Measurements from ENCODE around the gene SLC6A5.

- no peak for TF ChIP-seq CTCF (IDR thresholded peaks at IDR 0.05)
- TF ChIP-seq POLR2A (IDR thresholded peaks at IDR 0.05; ENCODE audit: low read depth) = no peak
- TF ChIP-seq POLR2AphosphoS5 (IDR thresholded peaks at IDR 0.05) = no peak
- no peak for TF ChIP-seq EP300 (IDR thresholded peaks at IDR 0.05)
These were observed 23.8 kb downstream of the SLC6A5 start for GRCh38 chr11:20623252-20623651.
